Fibroblast of lung (primary cell): ENCODE data around the gene NTSR2.

Source experiments
- EZH2 ChIP-seq: IDR thresholded peaks from 2 replicates; pipeline ENCODE4 v1.5.1; 2012; ENCODE audit warnings: low read length, control low read depth, mild to moderate bottlenecking; ENCODE audit errors: missing control alignments
- TF ChIP-seq, protein P1 (sequence below), 2 donors: IDR thresholded peaks in 1 of 2; conservative IDR thresholded peaks in 1 of 2; 1 replicate in 1 of 2; 2 replicates in 1 of 2; pipeline ENCODE4 v1.5.1; 2011 to 2012; ENCODE audit warnings: low read length in 2 of 2, control low read depth in 1 of 2, inconsistent platforms in 1 of 2, low read depth in 1 of 2, mild to moderate bottlenecking in 1 of 2

DNA sequence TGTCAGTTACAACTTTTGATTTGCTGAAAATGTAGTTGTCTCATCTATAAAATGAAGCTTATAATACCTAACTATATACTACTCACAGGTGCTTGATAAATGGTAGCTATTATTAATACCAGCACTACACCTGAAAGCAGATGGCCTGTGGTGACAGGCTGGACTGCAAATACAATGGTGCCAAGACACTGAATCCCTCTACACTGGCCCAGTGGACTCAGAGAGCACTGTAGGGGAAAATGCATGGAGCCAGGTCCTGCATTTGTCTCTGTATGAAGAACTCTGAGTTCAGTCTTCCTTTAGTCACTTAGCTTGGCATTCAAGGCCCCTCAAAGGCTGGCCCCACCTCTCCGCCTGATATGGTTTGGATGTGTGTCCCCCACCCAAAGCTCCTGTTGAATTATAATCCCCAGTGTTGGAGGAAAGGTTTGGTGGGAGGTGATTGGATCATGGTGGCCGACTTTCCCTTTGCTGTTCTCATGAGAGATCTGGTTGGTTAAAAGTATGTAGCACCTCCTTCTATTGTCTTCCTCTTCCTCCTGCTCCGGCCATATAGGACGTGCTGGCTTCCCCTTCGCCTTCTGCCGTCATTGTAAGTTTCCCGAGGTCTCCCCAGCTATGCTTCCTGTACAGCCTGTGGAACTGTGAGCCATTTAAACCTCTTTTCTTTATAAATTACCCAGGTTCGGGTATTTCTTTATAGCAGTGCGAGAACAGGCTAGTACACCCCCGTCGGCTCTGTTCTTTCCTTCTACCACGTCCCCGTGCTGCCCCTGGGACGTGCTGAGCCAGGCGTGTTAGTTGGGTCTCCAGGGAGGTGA is 11.1 kb upstream of the NTSR2 start:
- TF ChIP-seq, protein P1, sequence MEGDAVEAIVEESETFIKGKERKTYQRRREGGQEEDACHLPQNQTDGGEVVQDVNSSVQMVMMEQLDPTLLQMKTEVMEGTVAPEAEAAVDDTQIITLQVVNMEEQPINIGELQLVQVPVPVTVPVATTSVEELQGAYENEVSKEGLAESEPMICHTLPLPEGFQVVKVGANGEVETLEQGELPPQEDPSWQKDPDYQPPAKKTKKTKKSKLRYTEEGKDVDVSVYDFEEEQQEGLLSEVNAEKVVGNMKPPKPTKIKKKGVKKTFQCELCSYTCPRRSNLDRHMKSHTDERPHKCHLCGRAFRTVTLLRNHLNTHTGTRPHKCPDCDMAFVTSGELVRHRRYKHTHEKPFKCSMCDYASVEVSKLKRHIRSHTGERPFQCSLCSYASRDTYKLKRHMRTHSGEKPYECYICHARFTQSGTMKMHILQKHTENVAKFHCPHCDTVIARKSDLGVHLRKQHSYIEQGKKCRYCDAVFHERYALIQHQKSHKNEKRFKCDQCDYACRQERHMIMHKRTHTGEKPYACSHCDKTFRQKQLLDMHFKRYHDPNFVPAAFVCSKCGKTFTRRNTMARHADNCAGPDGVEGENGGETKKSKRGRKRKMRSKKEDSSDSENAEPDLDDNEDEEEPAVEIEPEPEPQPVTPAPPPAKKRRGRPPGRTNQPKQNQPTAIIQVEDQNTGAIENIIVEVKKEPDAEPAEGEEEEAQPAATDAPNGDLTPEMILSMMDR (conservative IDR thresholded peaks at IDR 0.05 in 1 of 2, IDR thresholded peaks at IDR 0.05 in 1 of 2; ENCODE audit: low read depth in 1 of 2, low read length in 2 of 2), result no peak
- TF ChIP-seq EZH2, result no peak
